ENCODE results near the gene FCAMR.

The FCAMR gene

GRCh38 chr1:206911064-206911663, 59.1 kb downstream of the FCAMR start:
- no peak for DNase-seq (ENCODE audit: low read depth in 2 of 3, low spot score in 1 of 3)

- no peak for DNase-seq (ENCODE audit: low read depth in 2 of 3, low spot score in 1 of 3)
Measured at GRCh38 chr1:206909883-206910318, 60.4 kb downstream of the FCAMR start.

- no peak for DNase-seq (ENCODE audit: low read depth in 2 of 3, low spot score in 1 of 3)
Measured at GRCh38 chr1:206909161-206909882, 60.9 kb downstream of the FCAMR start.

- no peak for DNase-seq (ENCODE audit: low read depth in 2 of 3, low spot score in 1 of 3)
Measured at GRCh38 chr1:206908038-206908437, 62.2 kb downstream of the FCAMR start.

Measured in stimulated activated CD4-positive, alpha-beta T cell treated with anti-CD3 and anti-CD28 coated beads, Interleukin-12 subunit alpha, Interleukin-12 subunit beta, amount 100 ng/mL, for 48 hours (primary cell).